NCI-H524 (cell line): ENCODE results near the gene BRCC3.

Source experiments
- DNase-seq, 2 experiments: peaks; one replicate each; lab custom pipeline; 2025; lab: John Stamatoyannopoulos, UW

BRCC3 gene

GRCh38 chrX:155056877-155057792 lies 14.2 kb upstream of the BRCC3 start:
- peak; percentile 13 to 51 for DNase-seq

DNA sequence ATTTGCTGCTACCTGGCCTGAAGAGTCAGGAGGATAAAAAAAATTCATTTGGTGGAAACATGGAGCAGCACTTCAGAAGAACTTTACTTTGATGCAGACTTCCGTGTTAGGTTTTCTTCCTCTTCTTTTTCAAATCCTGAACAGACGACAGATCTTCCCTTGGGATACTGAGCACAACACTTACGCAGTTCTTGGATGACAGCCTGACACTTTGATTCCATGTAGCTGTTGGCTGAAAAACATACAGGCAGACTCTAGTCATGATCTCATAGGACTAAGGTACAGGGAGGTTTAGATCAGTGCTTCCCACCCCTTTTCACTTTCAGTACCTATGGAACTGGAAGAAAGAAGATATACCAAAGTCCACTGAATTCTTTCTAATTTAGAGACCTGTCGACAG lies 9.5 kb upstream of the BRCC3 start:
- no peak for DNase-seq

- no peak for DNase-seq
Measured at GRCh38 chrX:155065035-155065734, 6.1 kb upstream of the BRCC3 start.

- DNase-seq = no peak
Measured at GRCh38 chrX:155068165-155068564, 3.1 kb upstream of the BRCC3 start.

- no peak for DNase-seq
Measured at GRCh38 chrX:155069414-155069813, 1.9 kb upstream of the BRCC3 start.

DNA sequence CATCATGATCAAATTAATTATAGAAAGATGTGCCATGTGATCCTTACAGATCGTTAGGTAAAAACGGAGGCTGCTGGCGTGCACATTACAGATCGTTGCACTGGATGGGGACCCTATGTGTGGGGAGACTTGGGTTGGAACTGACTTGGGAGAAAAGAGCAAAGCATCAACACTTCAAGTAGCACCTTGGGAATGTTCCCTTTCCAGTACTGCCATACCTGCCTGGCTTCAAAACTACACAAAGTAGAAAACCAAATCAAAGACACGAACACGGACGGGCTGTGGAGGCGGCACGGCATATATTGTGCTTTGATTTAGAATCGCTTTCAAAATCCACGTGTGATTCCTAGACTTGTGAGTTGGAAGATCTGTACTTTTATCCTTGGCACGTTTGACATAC lies 1.3 kb upstream of the BRCC3 start:
- DNase-seq = peak in 1 of 2 experiments; percentile 23

DNA sequence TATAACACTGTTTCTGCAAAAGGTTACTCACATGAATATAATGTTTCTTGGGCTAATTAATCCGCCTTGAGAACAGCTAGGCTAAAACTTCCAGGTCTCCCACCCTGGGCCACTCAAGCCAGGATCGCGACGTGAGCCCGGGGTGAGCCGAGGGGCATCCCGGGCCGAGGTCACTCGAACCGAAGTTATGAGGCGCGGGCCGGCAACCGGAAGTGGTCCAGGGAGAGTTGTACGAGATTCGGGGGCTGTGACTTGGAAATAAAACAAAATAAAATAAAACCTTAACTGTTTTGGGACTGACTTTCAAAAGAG lies 689 bp upstream of the BRCC3 start:
- DNase-seq = no peak

DNA sequence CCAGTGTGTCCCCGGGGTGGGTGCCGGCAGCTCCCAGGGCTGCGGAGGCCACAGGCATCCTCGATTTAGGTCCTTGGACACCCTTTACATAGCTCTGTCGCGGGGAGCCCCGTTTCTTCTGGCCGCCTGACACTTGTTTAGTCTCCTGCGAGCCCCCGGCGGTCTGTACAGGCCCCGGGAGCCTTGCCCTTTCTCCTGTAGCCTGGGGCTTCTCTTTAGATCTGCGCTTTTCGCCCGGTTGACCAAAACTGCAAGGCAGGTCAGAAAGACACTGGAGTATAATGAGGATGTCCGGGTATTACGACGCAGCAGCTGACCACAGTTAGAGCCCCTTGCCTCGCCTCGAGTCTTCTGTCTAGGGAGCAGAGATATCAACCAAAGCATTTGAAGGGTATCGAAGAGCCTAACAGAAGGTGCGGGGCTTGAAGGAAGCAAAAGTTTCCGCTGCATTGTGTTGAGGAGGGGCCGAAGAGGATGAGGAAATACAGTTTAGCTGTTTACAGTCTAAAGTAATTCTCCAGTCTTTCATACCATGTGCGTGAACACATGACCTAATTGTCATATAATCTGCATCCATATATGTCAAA lies 479 bp downstream of the BRCC3 start:
- peak; percentile 23 to 38 for DNase-seq

- DNase-seq = peak in 1 of 2 experiments; percentile 11
Measured at GRCh38 chrX:155086202-155086840, 15.0 kb downstream of the BRCC3 start.

DNA sequence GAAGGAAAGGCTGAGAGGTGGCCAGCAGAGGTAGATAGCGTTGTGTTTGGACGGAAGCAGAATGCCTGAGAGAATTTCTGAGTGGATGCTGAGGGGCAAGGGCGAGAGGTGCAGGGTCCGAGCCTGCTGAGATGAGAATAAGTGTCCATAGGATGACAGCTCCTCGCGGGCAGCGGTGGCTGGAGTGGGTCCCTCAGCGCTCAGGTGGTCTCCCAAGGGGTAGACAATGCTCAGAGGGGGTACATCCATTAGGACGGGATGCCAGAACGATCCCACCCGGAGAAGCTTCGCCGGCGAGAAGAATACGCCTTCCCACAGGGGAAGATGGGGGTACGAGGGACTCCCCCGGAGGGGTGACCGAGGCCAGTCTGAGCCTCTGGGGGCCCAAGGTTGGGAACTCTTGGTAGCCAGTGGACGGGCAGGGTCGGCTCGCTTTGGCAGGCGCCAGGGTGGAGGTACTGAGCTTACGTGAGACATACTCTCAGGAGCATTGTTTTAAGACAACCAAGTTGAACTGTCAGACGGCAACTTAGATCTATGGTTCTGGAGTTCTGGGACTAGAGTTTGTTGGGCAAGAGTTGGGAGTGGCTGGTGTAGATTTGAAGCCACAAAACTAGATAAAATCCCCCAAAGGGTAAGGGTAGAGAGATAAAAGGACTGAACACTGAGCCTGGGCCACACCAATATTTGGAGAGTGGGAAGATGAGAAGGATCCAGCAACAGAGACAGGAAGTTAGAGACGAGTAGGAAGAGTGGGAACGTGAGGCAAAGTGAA lies 15.8 kb downstream of the BRCC3 start:
- no peak for DNase-seq

DNA sequence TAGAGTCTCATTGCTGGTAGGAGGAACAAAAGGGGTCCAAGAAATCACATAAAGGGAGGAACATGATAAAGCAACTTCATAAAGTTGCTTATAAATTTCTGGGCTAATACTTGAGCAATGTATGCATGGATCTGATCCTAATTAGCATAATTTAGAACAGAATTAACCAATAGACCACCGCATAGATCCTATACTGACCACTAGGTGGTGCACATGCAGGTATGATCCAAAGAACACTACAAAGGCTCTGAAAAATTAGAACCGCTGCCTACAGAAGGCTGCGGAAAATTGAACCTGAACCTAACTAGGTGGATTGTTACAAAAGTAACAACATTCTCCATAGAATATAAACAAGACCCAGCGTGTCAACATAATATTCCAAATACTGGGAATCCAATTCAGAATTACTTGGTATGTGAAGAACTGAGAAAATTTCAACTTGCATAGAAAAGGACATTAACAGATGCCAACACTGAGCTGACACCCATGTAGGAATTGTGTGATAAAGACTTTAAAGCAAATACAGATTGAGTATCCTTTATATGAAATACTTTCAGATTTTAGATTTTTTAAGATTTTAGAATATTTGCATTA lies 23.3 kb downstream of the BRCC3 start:
- peak; percentile 3 to 62 for DNase-seq

- no peak for DNase-seq
Measured at GRCh38 chrX:155105919-155106318, 34.6 kb downstream of the BRCC3 start.

DNA sequence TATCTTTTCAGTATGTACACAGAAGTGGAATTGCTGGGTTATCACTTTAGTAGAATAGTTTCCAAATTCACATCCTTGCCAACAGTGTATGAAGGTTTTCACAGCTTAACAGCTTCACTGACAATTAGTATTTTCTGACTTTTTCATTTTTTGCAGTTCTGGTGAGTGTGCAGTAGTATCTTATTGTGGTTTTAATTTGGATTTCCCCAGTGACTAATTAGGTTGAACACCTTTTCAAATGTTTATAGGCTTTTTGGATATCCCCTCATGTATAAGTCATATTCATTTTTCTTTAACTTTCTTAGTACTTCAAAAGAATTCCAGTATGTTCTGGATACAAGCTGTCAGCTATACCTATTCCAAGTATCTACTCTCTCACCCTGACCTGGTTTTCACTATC lies 37.1 kb downstream of the BRCC3 start:
- DNase-seq = no peak

DNA sequence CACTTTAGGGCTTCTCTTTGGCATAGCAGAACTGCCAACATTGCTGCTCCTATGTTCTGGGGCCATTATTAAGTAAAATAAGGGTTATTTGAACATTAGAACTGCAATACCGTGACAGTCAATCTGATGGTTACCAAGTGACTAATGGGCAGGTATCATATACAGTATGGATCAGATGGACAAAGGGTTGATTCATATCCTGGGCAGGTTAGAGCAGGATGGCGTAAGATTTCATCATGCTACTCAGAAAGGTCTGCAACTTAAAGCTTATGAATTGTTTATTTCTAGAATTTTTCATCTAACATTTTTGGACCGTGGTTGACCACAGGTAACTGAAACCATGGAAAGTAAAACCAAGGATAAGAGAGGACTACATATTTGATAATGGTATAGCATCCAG lies 40.9 kb downstream of the BRCC3 start:
- DNase-seq = no peak

- no peak for DNase-seq
Measured at GRCh38 chrX:155113097-155113496, 41.8 kb downstream of the BRCC3 start.

GRCh38 chrX:155115174-155115819 lies 44.0 kb downstream of the BRCC3 start:
- DNase-seq = no peak

- no peak for DNase-seq
Measured at GRCh38 chrX:155127465-155127864, 56.2 kb downstream of the BRCC3 start.

DNA sequence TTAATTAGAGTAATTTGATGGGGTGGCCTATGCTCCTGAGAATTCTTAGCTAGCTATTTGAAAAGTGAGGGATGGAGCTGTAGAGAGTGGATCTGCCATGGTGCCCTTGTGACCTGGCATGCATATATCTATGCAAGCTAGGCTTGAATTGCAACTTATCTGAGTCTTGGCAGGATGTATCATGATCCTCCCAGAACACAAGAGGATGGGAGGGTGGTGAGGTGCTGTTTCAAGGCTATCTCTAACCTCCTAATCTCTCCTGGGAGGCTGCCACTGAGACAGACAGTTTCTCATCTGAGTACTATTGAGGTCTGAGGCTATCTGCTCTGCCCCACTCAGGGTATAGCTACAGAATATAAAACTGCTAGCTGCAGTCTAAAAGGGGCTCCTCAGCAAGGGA lies 56.6 kb downstream of the BRCC3 start:
- no peak for DNase-seq

GRCh38 chrX:155132110-155132509 lies 60.8 kb downstream of the BRCC3 start:
- no peak for DNase-seq

GRCh38 chrX:155134255-155134654 lies 62.9 kb downstream of the BRCC3 start:
- DNase-seq = peak in 1 of 2 experiments; percentile 4
